ENCODE results near the gene AP3D1. TPM values are rescaled to one million over a fixed set of nuclear protein-coding genes. Genes with fewer than 3 reads are reported as not detected.

Gene AP3D1
- total RNA-seq, 1 donor from 2014 or later, result 146 TPM

GRCh38 chr19:2187159-2187558 is 35.8 kb upstream of the AP3D1 start:
- no peak for DNase-seq (ENCODE audit: low read depth, low spot score)
- no peak for TF ChIP-seq CTCF (conservative IDR thresholded peaks at IDR 0.05)
- Mint-ChIP-seq H3K4me3 (no peak overlapping the region), H3K36me3 (ENCODE audit: low read depth) (peaks cover 3% of the 10 kb centered on the region), H3K27me3 (ENCODE audit: low read depth) (no peaks in the 10 kb centered on the region), H3K27ac (ENCODE audit: unreplicated experiment) (peak overlapping the region; percentile 78), H3K4me1 (no peaks in the 10 kb centered on the region), H3K9me3 (no peaks in the 10 kb centered on the region)

GRCh38 chr19:2186071-2186846 is 34.9 kb upstream of the AP3D1 start:
- H3K4me1 Mint-ChIP-seq, result no peaks in the 10 kb centered on the region
- peaks cover 3% of the 10 kb centered on the region for H3K36me3 Mint-ChIP-seq (ENCODE audit: low read depth)
- no peak overlapping the region for H3K4me3 Mint-ChIP-seq
- H3K27ac Mint-ChIP-seq (ENCODE audit: unreplicated experiment), result no peak overlapping the region
- DNase-seq (ENCODE audit: low read depth, low spot score), result no peak
- H3K27me3 Mint-ChIP-seq (ENCODE audit: low read depth), result no peaks in the 10 kb centered on the region
- no peaks in the 10 kb centered on the region for H3K9me3 Mint-ChIP-seq
- TF ChIP-seq CTCF (conservative IDR thresholded peaks at IDR 0.05), result no peak

- Mint-ChIP-seq H3K27me3 (ENCODE audit: low read depth) (no peaks in the 10 kb centered on the region), H3K4me3 (no peak overlapping the region), H3K4me1 (no peaks in the 10 kb centered on the region), H3K27ac (ENCODE audit: unreplicated experiment) (no peak overlapping the region), H3K36me3 (ENCODE audit: low read depth) (peaks cover 3% of the 10 kb centered on the region), H3K9me3 (no peaks in the 10 kb centered on the region)
- DNase-seq (ENCODE audit: low read depth, low spot score), result no peak
- no peak for TF ChIP-seq CTCF (conservative IDR thresholded peaks at IDR 0.05)
Observed at GRCh38 chr19:2185734-2186070, 34.3 kb upstream of the AP3D1 start.

- no peak for DNase-seq (ENCODE audit: low read depth, low spot score)
- Mint-ChIP-seq H3K27ac (ENCODE audit: unreplicated experiment) (no peak overlapping the region), H3K4me3 (no peak overlapping the region), H3K9me3 (no peaks in the 10 kb centered on the region), H3K27me3 (ENCODE audit: low read depth) (no peaks in the 10 kb centered on the region), H3K36me3 (ENCODE audit: low read depth) (peaks cover 5% of the 10 kb centered on the region), H3K4me1 (no peaks in the 10 kb centered on the region)
- TF ChIP-seq CTCF (conservative IDR thresholded peaks at IDR 0.05), result no peak
Observed at GRCh38 chr19:2184422-2184975, 33.1 kb upstream of the AP3D1 start.

- no peaks in the 10 kb centered on the region for H3K27me3 Mint-ChIP-seq (ENCODE audit: low read depth)
- TF ChIP-seq CTCF (conservative IDR thresholded peaks at IDR 0.05), result no peak
- H3K4me1 Mint-ChIP-seq, result no peaks in the 10 kb centered on the region
- H3K27ac Mint-ChIP-seq (ENCODE audit: unreplicated experiment), result no peak overlapping the region
- DNase-seq (ENCODE audit: low read depth, low spot score), result no peak
- H3K36me3 Mint-ChIP-seq (ENCODE audit: low read depth), result peaks cover 5% of the 10 kb centered on the region
- no peaks in the 10 kb centered on the region for H3K9me3 Mint-ChIP-seq
- H3K4me3 Mint-ChIP-seq, result no peak overlapping the region
Observed at GRCh38 chr19:2181633-2181997, 30.2 kb upstream of the AP3D1 start.

Measured in neural crest cell (in vitro differentiated cells).